Measurements from ENCODE around the gene STRIP1. TPM values are rescaled to one million over a fixed set of nuclear protein-coding genes. Genes with fewer than 3 reads are reported as not detected.

Gene STRIP1
- total and polyA plus RNA-seq, 4 donors: 5.8 to 22.8 (median 13.2) TPM

DNA sequence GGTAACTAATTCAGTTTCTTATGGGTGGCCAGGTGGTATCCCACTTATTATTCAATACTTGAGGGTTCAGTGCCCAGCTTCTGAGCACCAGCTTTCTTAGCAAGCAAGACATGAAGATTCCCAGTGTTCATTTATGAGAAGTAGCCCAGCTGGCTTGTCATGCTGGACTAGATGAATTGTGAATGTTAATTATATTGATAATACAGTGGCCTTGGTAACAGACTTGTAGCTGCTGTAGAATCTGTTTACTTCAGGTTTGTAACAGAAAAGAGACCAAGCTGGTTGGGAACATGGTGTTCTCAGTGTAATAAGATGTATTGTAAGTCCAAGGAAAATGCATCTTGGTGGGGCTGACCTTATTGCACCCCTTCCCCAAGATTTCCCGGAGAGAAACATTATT lies 39.8 kb upstream of the STRIP1 start:
- peaks cover 2 to 35% (median 21%) of the 10 kb centered on the region in 4 donors for H3K4me1 ChIP-seq (ENCODE audit: control insufficient read depth in 4 of 4, insufficient read depth in 4 of 4, low read length in 3 of 4)
- DNase-seq (ENCODE audit: low spot score): no peak
- WGBS: 32% methylated on average over 1 of the region's 1 CpG
- TF ChIP-seq FOXA1 (IDR thresholded peaks at IDR 0.05): no peak
- TF ChIP-seq YY1 (IDR thresholded peaks at IDR 0.05): no peak
- TF ChIP-seq GABPA (IDR thresholded peaks at IDR 0.05 in 1 of 2, conservative IDR thresholded peaks at IDR 0.05 in 1 of 2): no peak
- TF ChIP-seq HNF4A (conservative IDR thresholded peaks at IDR 0.05): no peak
- no peak for TF ChIP-seq NR2F2 (IDR thresholded peaks at IDR 0.05)
- no peak for TF ChIP-seq RAD21 (IDR thresholded peaks at IDR 0.05)
- no peak for TF ChIP-seq RXRA (IDR thresholded peaks at IDR 0.05)
- TF ChIP-seq, protein P1, sequence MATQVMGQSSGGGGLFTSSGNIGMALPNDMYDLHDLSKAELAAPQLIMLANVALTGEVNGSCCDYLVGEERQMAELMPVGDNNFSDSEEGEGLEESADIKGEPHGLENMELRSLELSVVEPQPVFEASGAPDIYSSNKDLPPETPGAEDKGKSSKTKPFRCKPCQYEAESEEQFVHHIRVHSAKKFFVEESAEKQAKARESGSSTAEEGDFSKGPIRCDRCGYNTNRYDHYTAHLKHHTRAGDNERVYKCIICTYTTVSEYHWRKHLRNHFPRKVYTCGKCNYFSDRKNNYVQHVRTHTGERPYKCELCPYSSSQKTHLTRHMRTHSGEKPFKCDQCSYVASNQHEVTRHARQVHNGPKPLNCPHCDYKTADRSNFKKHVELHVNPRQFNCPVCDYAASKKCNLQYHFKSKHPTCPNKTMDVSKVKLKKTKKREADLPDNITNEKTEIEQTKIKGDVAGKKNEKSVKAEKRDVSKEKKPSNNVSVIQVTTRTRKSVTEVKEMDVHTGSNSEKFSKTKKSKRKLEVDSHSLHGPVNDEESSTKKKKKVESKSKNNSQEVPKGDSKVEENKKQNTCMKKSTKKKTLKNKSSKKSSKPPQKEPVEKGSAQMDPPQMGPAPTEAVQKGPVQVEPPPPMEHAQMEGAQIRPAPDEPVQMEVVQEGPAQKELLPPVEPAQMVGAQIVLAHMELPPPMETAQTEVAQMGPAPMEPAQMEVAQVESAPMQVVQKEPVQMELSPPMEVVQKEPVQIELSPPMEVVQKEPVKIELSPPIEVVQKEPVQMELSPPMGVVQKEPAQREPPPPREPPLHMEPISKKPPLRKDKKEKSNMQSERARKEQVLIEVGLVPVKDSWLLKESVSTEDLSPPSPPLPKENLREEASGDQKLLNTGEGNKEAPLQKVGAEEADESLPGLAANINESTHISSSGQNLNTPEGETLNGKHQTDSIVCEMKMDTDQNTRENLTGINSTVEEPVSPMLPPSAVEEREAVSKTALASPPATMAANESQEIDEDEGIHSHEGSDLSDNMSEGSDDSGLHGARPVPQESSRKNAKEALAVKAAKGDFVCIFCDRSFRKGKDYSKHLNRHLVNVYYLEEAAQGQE (IDR thresholded peaks at IDR 0.05): no peak
- no peak for TF ChIP-seq HNF4G (IDR thresholded peaks at IDR 0.05)
- TF ChIP-seq, protein P2, sequence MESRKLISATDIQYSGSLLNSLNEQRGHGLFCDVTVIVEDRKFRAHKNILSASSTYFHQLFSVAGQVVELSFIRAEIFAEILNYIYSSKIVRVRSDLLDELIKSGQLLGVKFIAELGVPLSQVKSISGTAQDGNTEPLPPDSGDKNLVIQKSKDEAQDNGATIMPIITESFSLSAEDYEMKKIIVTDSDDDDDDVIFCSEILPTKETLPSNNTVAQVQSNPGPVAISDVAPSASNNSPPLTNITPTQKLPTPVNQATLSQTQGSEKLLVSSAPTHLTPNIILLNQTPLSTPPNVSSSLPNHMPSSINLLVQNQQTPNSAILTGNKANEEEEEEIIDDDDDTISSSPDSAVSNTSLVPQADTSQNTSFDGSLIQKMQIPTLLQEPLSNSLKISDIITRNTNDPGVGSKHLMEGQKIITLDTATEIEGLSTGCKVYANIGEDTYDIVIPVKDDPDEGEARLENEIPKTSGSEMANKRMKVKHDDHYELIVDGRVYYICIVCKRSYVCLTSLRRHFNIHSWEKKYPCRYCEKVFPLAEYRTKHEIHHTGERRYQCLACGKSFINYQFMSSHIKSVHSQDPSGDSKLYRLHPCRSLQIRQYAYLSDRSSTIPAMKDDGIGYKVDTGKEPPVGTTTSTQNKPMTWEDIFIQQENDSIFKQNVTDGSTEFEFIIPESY (IDR thresholded peaks at IDR 0.05): no peak
- no peak for TF ChIP-seq EGR1 (IDR thresholded peaks at IDR 0.05; ENCODE audit: low read depth in 2 of 2)
- TF ChIP-seq, protein P3, sequence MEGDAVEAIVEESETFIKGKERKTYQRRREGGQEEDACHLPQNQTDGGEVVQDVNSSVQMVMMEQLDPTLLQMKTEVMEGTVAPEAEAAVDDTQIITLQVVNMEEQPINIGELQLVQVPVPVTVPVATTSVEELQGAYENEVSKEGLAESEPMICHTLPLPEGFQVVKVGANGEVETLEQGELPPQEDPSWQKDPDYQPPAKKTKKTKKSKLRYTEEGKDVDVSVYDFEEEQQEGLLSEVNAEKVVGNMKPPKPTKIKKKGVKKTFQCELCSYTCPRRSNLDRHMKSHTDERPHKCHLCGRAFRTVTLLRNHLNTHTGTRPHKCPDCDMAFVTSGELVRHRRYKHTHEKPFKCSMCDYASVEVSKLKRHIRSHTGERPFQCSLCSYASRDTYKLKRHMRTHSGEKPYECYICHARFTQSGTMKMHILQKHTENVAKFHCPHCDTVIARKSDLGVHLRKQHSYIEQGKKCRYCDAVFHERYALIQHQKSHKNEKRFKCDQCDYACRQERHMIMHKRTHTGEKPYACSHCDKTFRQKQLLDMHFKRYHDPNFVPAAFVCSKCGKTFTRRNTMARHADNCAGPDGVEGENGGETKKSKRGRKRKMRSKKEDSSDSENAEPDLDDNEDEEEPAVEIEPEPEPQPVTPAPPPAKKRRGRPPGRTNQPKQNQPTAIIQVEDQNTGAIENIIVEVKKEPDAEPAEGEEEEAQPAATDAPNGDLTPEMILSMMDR (IDR thresholded peaks at IDR 0.05; ENCODE audit: low read depth, low read length, missing input control): no peak
- no peak for TF ChIP-seq JUND (IDR thresholded peaks at IDR 0.05)
- TF ChIP-seq, protein P4, sequence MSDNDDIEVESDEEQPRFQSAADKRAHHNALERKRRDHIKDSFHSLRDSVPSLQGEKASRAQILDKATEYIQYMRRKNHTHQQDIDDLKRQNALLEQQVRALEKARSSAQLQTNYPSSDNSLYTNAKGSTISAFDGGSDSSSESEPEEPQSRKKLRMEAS (IDR thresholded peaks at IDR 0.05): no peak
- no peak for TF ChIP-seq FOXA2 (IDR thresholded peaks at IDR 0.05)
- TF ChIP-seq, protein P5, sequence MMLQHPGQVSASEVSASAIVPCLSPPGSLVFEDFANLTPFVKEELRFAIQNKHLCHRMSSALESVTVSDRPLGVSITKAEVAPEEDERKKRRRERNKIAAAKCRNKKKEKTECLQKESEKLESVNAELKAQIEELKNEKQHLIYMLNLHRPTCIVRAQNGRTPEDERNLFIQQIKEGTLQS (IDR thresholded peaks at IDR 0.05): no peak
- TF ChIP-seq TAF1 (conservative IDR thresholded peaks at IDR 0.05): no peak
- TF ChIP-seq SP1 (IDR thresholded peaks at IDR 0.05): no peak
- no peaks in the 10 kb centered on the region for H3K27me3 ChIP-seq (ENCODE audit: control insufficient read depth in 4 of 4, insufficient read depth in 4 of 4, low read length in 3 of 4)
- H3K27ac ChIP-seq (ENCODE audit: low read depth in 1 of 2, low read length in 2 of 2): no peak overlapping the region
- H3K4me3 ChIP-seq (ENCODE audit: low read depth in 1 of 3, low read length in 3 of 3): no peak overlapping the region
- no peaks in the 10 kb centered on the region for H3K36me3 ChIP-seq (ENCODE audit: control insufficient read depth in 4 of 4, insufficient read depth in 3 of 4, low read depth in 1 of 4, low read length in 3 of 4)
- no peak overlapping the region for H3K9ac ChIP-seq (ENCODE audit: low read depth in 1 of 2, low read length in 2 of 2)
- H3K9me3 ChIP-seq (ENCODE audit: control insufficient read depth in 4 of 4, low read length in 3 of 4): no peaks in the 10 kb centered on the region
